Activated CD4-positive, alpha-beta T cell treated with anti-CD3 and anti-CD28 coated beads for 36 hours (primary cell): ENCODE measurements around the gene CTAGE1. TPM values are rescaled to one million over a fixed set of nuclear protein-coding genes. Genes with fewer than 3 reads are reported as not detected.
"Not testable (repeated sequence)": the region's sequence is repeated elsewhere in the genome, so short reads cannot be mapped to it uniquely, and the experiment has no call there.

Experiments used
- ATAC-seq: fragments of 200-7000 bp; cut with Tn5 transposase; one replicate; pipeline ENCODE4 v1.10.0; 2021; ENCODE audit warnings: mild to moderate bottlenecking, moderate library complexity
- CTCF ChIA-PET: fragments of 350-600 bp; sonication (Branson Sonifier 250); formaldehyde crosslinking; loops from one replicate; lab custom pipeline; 2021; ENCODE audit warnings: antibody characterized with exemption; lab: Charles Lee
- POLR2A ChIA-PET: fragments of 350-600 bp; sonication (Branson Sonifier 250); formaldehyde crosslinking; loops from one replicate; lab custom pipeline; 2021; ENCODE audit warnings: antibody characterized with exemption, inconsistent platforms; lab: Charles Lee
- DNase-seq: peaks from one replicate; pipeline ENCODE4 v3.0.0-alpha.2; 2020
- H3K27ac Mint-ChIP-seq: one replicate; pipeline ENCODE4 v1.8.0; 2021; ENCODE audit warnings: mixed read lengths
- H3K27me3 Mint-ChIP-seq: one replicate; pipeline ENCODE4 v1.8.0; 2021; ENCODE audit warnings: mixed read lengths
- H3K36me3 Mint-ChIP-seq: one replicate; pipeline ENCODE4 v1.8.0; 2021; ENCODE audit warnings: low read depth, mixed read lengths
- H3K4me1 Mint-ChIP-seq: one replicate; pipeline ENCODE4 v1.8.0; 2021; ENCODE audit warnings: mixed read lengths
- H3K4me3 Mint-ChIP-seq: one replicate; pipeline ENCODE4 v1.8.0; 2021; ENCODE audit warnings: mild to moderate bottlenecking, moderate library complexity, mixed read lengths
- H3K9me3 Mint-ChIP-seq: one replicate; pipeline ENCODE4 v1.8.0; 2021; ENCODE audit warnings: low read depth, mixed read lengths
- intact Hi-C, 2 experiments: fragments of 100-400 bp; cut with DNase I in 1 of 2; cut with micrococcal nuclease in 1 of 2; formaldehyde crosslinking; loops; one replicate each; pipeline versions ENCODE4 v1.14.2 to v1.15.1; 2022 to 2024; cut with DNase I, micrococcal nuclease
- total RNA-seq, 2 experiments: library from RNA; stranded (reverse); gene quantifications; one replicate each; pipeline ENCODE4 v1.2.3, GENCODE V29; 2021

CTAGE1 gene
- total RNA-seq, 2 experiments from 2014 or later, result not detected

DNA sequence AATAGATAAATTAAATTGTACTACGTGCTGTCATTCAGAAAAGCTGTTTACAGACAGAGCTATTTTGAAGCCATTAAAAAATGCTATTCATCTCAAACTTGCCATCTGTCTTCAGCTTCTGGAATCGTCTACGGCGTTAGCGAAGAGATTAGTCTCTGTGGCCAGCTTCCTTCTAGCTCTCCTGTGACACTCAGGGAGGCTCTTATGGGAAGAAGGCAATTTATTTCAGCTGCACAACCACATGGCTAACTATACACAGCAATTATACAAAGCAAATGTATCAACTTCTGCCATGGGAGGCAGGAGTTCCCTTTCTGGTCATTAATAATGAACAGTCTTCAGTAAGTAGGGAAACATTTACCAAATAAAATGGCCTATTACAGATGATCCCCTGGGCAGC lies 6.3 kb downstream of the CTAGE1 start:
- ChIA-PET POLR2A (no interaction called here), CTCF (no interaction called here)
- intact Hi-C loops, result loop anchor here in 1 of 2 experiments (10.0 kb wide), 1 partner anchor 247 kb away; the partner anchor contains the start of gene GATA6

DNA sequence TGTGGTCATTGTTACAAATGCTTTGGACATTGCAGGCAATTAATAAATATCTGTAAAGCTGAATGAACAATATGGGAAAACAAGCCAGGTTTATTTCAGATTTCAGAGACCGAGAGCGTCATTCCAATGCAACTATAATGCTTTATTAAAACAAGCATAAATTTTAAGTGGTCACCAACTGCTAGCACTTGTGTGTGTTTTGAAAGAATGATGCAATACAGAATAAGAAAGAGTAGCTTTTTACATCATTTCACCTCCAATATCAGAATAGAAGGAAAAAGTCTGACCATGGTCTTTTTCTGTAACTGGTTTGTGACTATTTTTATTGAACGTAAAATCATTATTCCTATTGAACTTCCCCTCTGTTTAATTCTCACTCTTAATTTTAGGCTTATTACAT lies 7.6 kb downstream of the CTAGE1 start:
- H3K27me3 Mint-ChIP-seq, result no peaks in the 10 kb centered on the region
- no peak for ATAC-seq
- intact Hi-C loops, result loop anchor here in 1 of 2 experiments (10.0 kb wide), 1 partner anchor 245 kb away; the partner anchor contains the start of gene GATA6
- H3K27ac Mint-ChIP-seq, result no peak overlapping the region
- DNase-seq, result no peak
- H3K4me1 Mint-ChIP-seq, result no peaks in the 10 kb centered on the region
- no peaks in the 10 kb centered on the region for H3K36me3 Mint-ChIP-seq
- no peak overlapping the region for H3K4me3 Mint-ChIP-seq
- ChIA-PET CTCF (no interaction called here), POLR2A (no interaction called here)
- H3K9me3 Mint-ChIP-seq, result peaks cover 11% of the 10 kb centered on the region

More for the DNA sequence above, 6.3 kb downstream of the CTAGE1 start:
- no peak overlapping the region for H3K4me3 Mint-ChIP-seq
- ATAC-seq (no peak), DNase-seq (no peak)
- no peaks in the 10 kb centered on the region for H3K4me1 Mint-ChIP-seq
- H3K27ac Mint-ChIP-seq, result no peak overlapping the region
- H3K9me3 Mint-ChIP-seq, result peaks cover 11% of the 10 kb centered on the region
- H3K36me3 Mint-ChIP-seq, result no peaks in the 10 kb centered on the region
- no peaks in the 10 kb centered on the region for H3K27me3 Mint-ChIP-seq

- H3K36me3 Mint-ChIP-seq, result no peaks in the 10 kb centered on the region
- POLR2A ChIA-PET, result no interaction called here
- no peak overlapping the region for H3K27ac Mint-ChIP-seq
- CTCF ChIA-PET, result no interaction called here
- ATAC-seq, result no peak
- no peaks in the 10 kb centered on the region for H3K27me3 Mint-ChIP-seq
- no peak for DNase-seq
- no peak overlapping the region for H3K4me3 Mint-ChIP-seq
- no peaks in the 10 kb centered on the region for H3K4me1 Mint-ChIP-seq
- intact Hi-C loops, result no loop called here
- H3K9me3 Mint-ChIP-seq, result peaks cover 11% of the 10 kb centered on the region
These were observed 8.3 kb downstream of the CTAGE1 start for GRCh38 chr18:22409445-22409844.

- Mint-ChIP-seq H3K36me3 (no peaks in the 10 kb centered on the region), H3K27me3 (no peaks in the 10 kb centered on the region), H3K27ac (no peak overlapping the region), H3K9me3 (peaks cover 15% of the 10 kb centered on the region), H3K4me3 (no peak overlapping the region), H3K4me1 (no peaks in the 10 kb centered on the region)
- ATAC-seq (no peak), DNase-seq (no peak)
- ChIA-PET POLR2A (no interaction called here), CTCF (no interaction called here)
- intact Hi-C loops, result no loop called here
These were observed 9.7 kb downstream of the CTAGE1 start for GRCh38 chr18:22408059-22408458.

DNA sequence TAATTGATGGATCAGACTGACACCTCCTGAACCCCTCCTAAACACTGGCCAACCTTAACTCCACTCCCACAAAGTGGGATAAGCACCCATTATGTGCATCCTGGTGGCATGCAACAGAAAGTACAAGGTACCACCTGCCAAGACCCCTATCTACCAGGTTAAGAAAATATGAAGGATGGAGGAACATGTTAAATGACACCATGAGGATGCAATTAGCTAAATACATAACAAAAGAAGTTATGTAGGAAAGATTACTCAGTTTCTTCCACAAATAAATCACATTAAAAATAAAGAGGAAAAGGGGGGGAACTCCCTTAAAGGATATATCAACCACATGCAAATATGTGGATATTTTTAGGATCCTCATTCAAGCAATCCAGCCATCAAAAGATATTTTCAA lies 12.6 kb downstream of the CTAGE1 start:
- DNase-seq (no peak), ATAC-seq (no peak)
- ChIA-PET POLR2A (no interaction called here), CTCF (interaction anchor here (0.7 to 0.9 kb wide), 2 partner anchors 34 to 59 kb away, joined by 3 read pairs; no protein-coding TSS in a partner anchor)
- H3K9me3 Mint-ChIP-seq, result peaks cover 15% of the 10 kb centered on the region
- no peaks in the 10 kb centered on the region for H3K4me1 Mint-ChIP-seq
- H3K27me3 Mint-ChIP-seq, result no peaks in the 10 kb centered on the region
- intact Hi-C loops, result no loop called here
- no peak overlapping the region for H3K4me3 Mint-ChIP-seq
- H3K27ac Mint-ChIP-seq, result no peak overlapping the region
- H3K36me3 Mint-ChIP-seq, result no peaks in the 10 kb centered on the region

- ChIA-PET POLR2A (no interaction called here), CTCF (interaction anchor here (0.6 kb wide), 1 partner anchor 68 kb away, joined by 3 read pairs; no protein-coding TSS in a partner anchor)
- H3K36me3 Mint-ChIP-seq, result no peaks in the 10 kb centered on the region
- no peaks in the 10 kb centered on the region for H3K27me3 Mint-ChIP-seq
- no peak for DNase-seq
- intact Hi-C loops, result no loop called here
- peaks cover 11% of the 10 kb centered on the region for H3K9me3 Mint-ChIP-seq
- no peak for ATAC-seq
- no peak overlapping the region for H3K27ac Mint-ChIP-seq
- no peak overlapping the region for H3K4me3 Mint-ChIP-seq
- no peaks in the 10 kb centered on the region for H3K4me1 Mint-ChIP-seq
These were observed 13.8 kb downstream of the CTAGE1 start for GRCh38 chr18:22403950-22404349.

DNA sequence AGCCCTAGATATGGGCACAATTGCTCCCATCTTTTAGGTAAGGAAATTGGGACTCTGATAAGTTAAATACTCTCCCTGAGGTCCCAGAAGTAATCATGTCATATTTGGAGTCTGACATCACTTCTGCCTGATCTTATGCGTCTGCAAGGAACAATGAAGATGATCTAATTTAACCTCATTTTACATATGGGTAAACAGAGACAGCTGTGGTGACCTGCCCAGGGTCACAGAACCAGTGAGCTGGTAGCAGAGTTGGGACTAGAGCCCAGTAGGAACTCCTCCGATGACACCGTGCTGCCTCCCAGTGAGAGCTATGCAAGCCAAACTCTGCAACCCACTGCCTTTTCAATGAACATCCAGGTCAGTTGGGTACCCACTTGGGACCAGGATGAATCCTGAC lies 17.8 kb downstream of the CTAGE1 start:
- POLR2A ChIA-PET, result no interaction called here
- peaks cover 4% of the 10 kb centered on the region for H3K9me3 Mint-ChIP-seq
- no peaks in the 10 kb centered on the region for H3K36me3 Mint-ChIP-seq
- DNase-seq (no peak), ATAC-seq (no peak)
- intact Hi-C loops, result loop anchor here in 1 of 2 experiments (5.0 kb wide), 1 partner anchor 423 kb away; no protein-coding TSS in a partner anchor
- no peaks in the 10 kb centered on the region for H3K4me1 Mint-ChIP-seq
- H3K27ac Mint-ChIP-seq, result no peak overlapping the region
- H3K27me3 Mint-ChIP-seq, result no peaks in the 10 kb centered on the region
- no peak overlapping the region for H3K4me3 Mint-ChIP-seq
- CTCF ChIA-PET, result no interaction called here

- Mint-ChIP-seq H3K4me1 (no peaks in the 10 kb centered on the region), H3K4me3 (no peak overlapping the region), H3K36me3 (no peaks in the 10 kb centered on the region), H3K9me3 (no peaks in the 10 kb centered on the region), H3K27ac (no peak overlapping the region), H3K27me3 (no peaks in the 10 kb centered on the region)
- ChIA-PET CTCF (no interaction called here), POLR2A (no interaction called here)
- intact Hi-C loops, result loop anchor here in 1 of 2 experiments (5.0 kb wide), 1 partner anchor 421 kb away; no protein-coding TSS in a partner anchor
- ATAC-seq (no peak), DNase-seq (no peak)
These were observed 19.3 kb downstream of the CTAGE1 start for GRCh38 chr18:22398464-22398863.

- intact Hi-C loops, result loop anchor here in 1 of 2 experiments (5.0 kb wide), 1 partner anchor 52 kb away; no protein-coding TSS in a partner anchor
- Mint-ChIP-seq H3K27ac (no peak overlapping the region), H3K9me3 (no peaks in the 10 kb centered on the region), H3K36me3 (no peaks in the 10 kb centered on the region), H3K4me3 (no peak overlapping the region), H3K27me3 (no peaks in the 10 kb centered on the region), H3K4me1 (no peaks in the 10 kb centered on the region)
- no peak for ATAC-seq
- DNase-seq, result no peak
- CTCF ChIA-PET, result no interaction called here
- POLR2A ChIA-PET, result no interaction called here
These were observed 23.3 kb downstream of the CTAGE1 start for GRCh38 chr18:22394428-22394827.

DNA sequence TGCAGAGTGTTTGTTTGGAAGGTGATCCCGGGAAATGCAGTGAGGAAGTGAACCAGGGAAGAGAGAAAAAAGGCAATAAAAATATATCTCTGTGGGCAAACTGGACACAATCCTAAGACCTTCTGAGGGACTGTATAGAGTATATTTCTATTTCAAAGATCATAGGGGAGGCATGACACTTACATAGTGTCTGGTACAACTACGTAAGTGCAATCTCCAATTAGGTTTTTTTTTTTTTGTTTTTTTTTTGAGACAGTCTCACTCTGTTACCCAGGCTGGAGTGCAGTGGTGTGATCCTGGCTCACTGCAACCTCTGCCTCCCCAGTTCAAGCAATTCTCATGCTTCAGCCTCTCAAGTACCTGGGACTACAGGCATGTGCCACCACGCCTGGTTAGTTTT lies 24.6 kb downstream of the CTAGE1 start:
- CTCF ChIA-PET, DNase-seq, H3K27me3 Mint-ChIP-seq, H3K9me3 Mint-ChIP-seq, ATAC-seq, H3K4me3 Mint-ChIP-seq, H3K36me3 Mint-ChIP-seq, H3K27ac Mint-ChIP-seq, H3K4me1 Mint-ChIP-seq: not testable (repeated sequence)
- intact Hi-C loops, result loop anchor here in 1 of 2 experiments (5.0 kb wide), 1 partner anchor 51 kb away; no protein-coding TSS in a partner anchor
- POLR2A ChIA-PET, result interaction anchor here (0.6 kb wide), 1 partner anchor 411 kb away, joined by 3 read pairs; no protein-coding TSS in a partner anchor

- intact Hi-C loops, result loop anchor here in 1 of 2 experiments (5.0 kb wide), 1 partner anchor 49 kb away; no protein-coding TSS in a partner anchor
- peaks cover 4% of the 10 kb centered on the region for H3K9me3 Mint-ChIP-seq
- no peak overlapping the region for H3K27ac Mint-ChIP-seq
- POLR2A ChIA-PET, result no interaction called here
- CTCF ChIA-PET, result interaction anchor here (0.6 kb wide), 1 partner anchor 302 kb away, joined by 3 read pairs; no protein-coding TSS in a partner anchor
- H3K4me1 Mint-ChIP-seq, result no peaks in the 10 kb centered on the region
- H3K4me3 Mint-ChIP-seq, result no peak overlapping the region
- no peaks in the 10 kb centered on the region for H3K36me3 Mint-ChIP-seq
- ATAC-seq (no peak), DNase-seq (peak; percentile 33)
- H3K27me3 Mint-ChIP-seq, result no peaks in the 10 kb centered on the region
These were observed 26.0 kb downstream of the CTAGE1 start for GRCh38 chr18:22391407-22392345.
